ENCODE data around the gene FUT7. TPM values are rescaled to one million over a fixed set of nuclear protein-coding genes. Genes with fewer than 3 reads are reported as not detected.

The FUT7 gene
- polyA plus RNA-seq, 4 donors: 0.09 to 0.90 TPM; not detected in 2

DNA sequence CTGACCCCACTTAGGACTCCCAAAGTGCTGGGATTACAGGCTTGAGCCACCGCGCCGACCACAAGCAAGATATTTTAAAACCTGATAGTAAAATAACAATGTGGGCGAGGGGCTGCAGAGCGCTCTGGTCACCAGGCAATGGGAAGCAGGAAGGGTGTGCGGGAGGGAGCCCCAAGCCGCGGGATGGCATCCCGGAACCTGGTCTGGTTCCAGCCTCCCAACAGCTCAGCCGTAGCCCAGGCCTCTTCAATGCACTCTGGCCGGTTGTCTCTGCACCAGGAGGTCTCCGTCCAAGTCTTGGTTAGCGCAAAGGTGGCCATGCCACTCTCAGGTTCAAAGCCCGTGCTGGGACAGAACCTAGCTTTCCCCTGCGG lies 44.7 kb upstream of the FUT7 start:
- H3K36me3 ChIP-seq (ENCODE audit: control insufficient read depth in 3 of 3, insufficient read depth in 2 of 3, low read depth in 1 of 3, low read length in 3 of 3): peaks cover 0 to 35% (median 0%) of the 10 kb centered on the region in 3 donors
- H3K27ac ChIP-seq (ENCODE audit: low read depth in 1 of 3, low read length in 2 of 3): peak overlapping the region in 2 of 3 donors; percentile 58 to 64
- WGBS, 3 donors: 69 to 70% (median 70%) methylated on average over 15 of the region's 15 CpGs
- no peak for DNase-seq
- peaks cover 4 to 32% (median 6%) of the 10 kb centered on the region in 3 donors for H3K4me1 ChIP-seq (ENCODE audit: control insufficient read depth in 3 of 3, insufficient read depth in 2 of 3, low read depth in 1 of 3, low read length in 2 of 3)
- no peaks in the 10 kb centered on the region for H3K9me3 ChIP-seq (ENCODE audit: control insufficient read depth in 2 of 2, insufficient read depth in 1 of 2, low read depth in 1 of 2, low read length in 1 of 2)
- peak overlapping the region in 2 of 3 donors; percentile 39 to 64 for H3K4me3 ChIP-seq (ENCODE audit: low read depth in 1 of 3, low read length in 3 of 3)
- FAIRE-seq: no peak
- H3K27me3 ChIP-seq (ENCODE audit: control insufficient read depth in 3 of 3, insufficient read depth in 3 of 3, low read length in 3 of 3): peaks cover 0 to 30% (median 0%) of the 10 kb centered on the region in 3 donors

DNA sequence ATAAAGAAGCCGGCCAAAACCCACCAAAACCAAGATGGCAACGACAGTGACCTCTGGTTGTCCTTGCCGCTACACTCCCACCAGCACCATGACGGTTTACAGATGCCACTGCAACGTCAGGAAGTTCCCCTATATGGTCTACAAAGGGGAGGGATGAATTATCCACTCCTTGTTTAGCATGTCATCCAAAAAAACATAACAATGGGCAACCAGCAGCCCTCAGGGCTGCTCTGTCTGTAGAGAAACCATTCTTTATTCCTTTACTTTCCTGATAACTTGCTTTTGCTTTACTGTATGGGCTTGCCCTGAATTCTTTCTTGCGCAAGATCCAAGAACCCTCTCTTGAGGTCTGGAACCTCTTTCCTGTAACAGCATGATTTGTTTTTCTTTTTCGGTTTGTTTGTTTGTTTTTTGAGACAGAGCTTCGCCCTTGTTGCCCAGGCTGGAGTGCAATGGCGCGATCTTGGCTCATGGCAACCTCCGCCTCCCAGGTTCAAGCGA lies 43.4 kb upstream of the FUT7 start:
- peaks cover 0 to 22% (median 0%) of the 10 kb centered on the region in 3 donors for H3K36me3 ChIP-seq (ENCODE audit: control insufficient read depth in 3 of 3, insufficient read depth in 2 of 3, low read depth in 1 of 3, low read length in 3 of 3)
- no peaks in the 10 kb centered on the region for H3K9me3 ChIP-seq (ENCODE audit: control insufficient read depth in 2 of 2, insufficient read depth in 1 of 2, low read depth in 1 of 2, low read length in 1 of 2)
- H3K4me1 ChIP-seq (ENCODE audit: control insufficient read depth in 3 of 3, insufficient read depth in 2 of 3, low read depth in 1 of 3, low read length in 2 of 3): peaks cover 4 to 42% (median 6%) of the 10 kb centered on the region in 3 donors
- H3K27ac ChIP-seq (ENCODE audit: low read depth in 1 of 3, low read length in 2 of 3): no peak overlapping the region
- 80 to 89% (median 88%) methylated on average over 12 of the region's 12 CpGs for WGBS, 3 donors
- no peak overlapping the region for H3K4me3 ChIP-seq (ENCODE audit: low read depth in 1 of 3, low read length in 3 of 3)
- H3K27me3 ChIP-seq (ENCODE audit: control insufficient read depth in 3 of 3, insufficient read depth in 3 of 3, low read length in 3 of 3): peaks cover 0 to 30% (median 0%) of the 10 kb centered on the region in 3 donors
- DNase-seq: no peak
- FAIRE-seq: no peak

- no peak for FAIRE-seq
- H3K4me1 ChIP-seq (ENCODE audit: control insufficient read depth in 3 of 3, insufficient read depth in 2 of 3, low read depth in 1 of 3, low read length in 2 of 3): peaks cover 4 to 42% (median 6%) of the 10 kb centered on the region in 3 donors
- WGBS, 3 donors: 37 to 69% (median 48%) methylated on average over 12 of the region's 12 CpGs
- peaks cover 0 to 16% (median 0%) of the 10 kb centered on the region in 3 donors for H3K36me3 ChIP-seq (ENCODE audit: control insufficient read depth in 3 of 3, insufficient read depth in 2 of 3, low read depth in 1 of 3, low read length in 3 of 3)
- H3K4me3 ChIP-seq (ENCODE audit: low read depth in 1 of 3, low read length in 3 of 3): no peak overlapping the region
- peaks cover 0 to 24% (median 0%) of the 10 kb centered on the region in 3 donors for H3K27me3 ChIP-seq (ENCODE audit: control insufficient read depth in 3 of 3, insufficient read depth in 3 of 3, low read length in 3 of 3)
- no peaks in the 10 kb centered on the region for H3K9me3 ChIP-seq (ENCODE audit: control insufficient read depth in 2 of 2, insufficient read depth in 1 of 2, low read depth in 1 of 2, low read length in 1 of 2)
- H3K27ac ChIP-seq (ENCODE audit: low read depth in 1 of 3, low read length in 2 of 3): no peak overlapping the region
- DNase-seq: no peak
Measured at GRCh38 chr9:137074657-137075274, 42.9 kb upstream of the FUT7 start.

GRCh38 chr9:137073992-137074399 lies 42.1 kb upstream of the FUT7 start:
- DNase-seq (peak; percentile 84 to 87), FAIRE-seq (no peak)
- Histone ChIP-seq H3K27me3 (ENCODE audit: control insufficient read depth in 3 of 3, insufficient read depth in 3 of 3, low read length in 3 of 3) (peaks cover 0 to 22% (median 0%) of the 10 kb centered on the region in 3 donors), H3K27ac (ENCODE audit: low read depth in 1 of 3, low read length in 2 of 3) (peak overlapping the region in 1 of 3 donors; percentile 47), H3K4me3 (ENCODE audit: low read depth in 1 of 3, low read length in 3 of 3) (no peak overlapping the region), H3K36me3 (ENCODE audit: control insufficient read depth in 3 of 3, insufficient read depth in 2 of 3, low read depth in 1 of 3, low read length in 3 of 3) (peaks cover 0 to 9% (median 0%) of the 10 kb centered on the region in 3 donors), H3K9me3 (ENCODE audit: control insufficient read depth in 2 of 2, insufficient read depth in 1 of 2, low read depth in 1 of 2, low read length in 1 of 2) (no peaks in the 10 kb centered on the region), H3K4me1 (ENCODE audit: control insufficient read depth in 3 of 3, insufficient read depth in 2 of 3, low read depth in 1 of 3, low read length in 2 of 3) (peaks cover 4 to 45% (median 6%) of the 10 kb centered on the region in 3 donors)
- 16 to 62% (median 51%) methylated on average over 8 of the region's 8 CpGs for whole genome bisulfite sequencing, 3 donors

DNA sequence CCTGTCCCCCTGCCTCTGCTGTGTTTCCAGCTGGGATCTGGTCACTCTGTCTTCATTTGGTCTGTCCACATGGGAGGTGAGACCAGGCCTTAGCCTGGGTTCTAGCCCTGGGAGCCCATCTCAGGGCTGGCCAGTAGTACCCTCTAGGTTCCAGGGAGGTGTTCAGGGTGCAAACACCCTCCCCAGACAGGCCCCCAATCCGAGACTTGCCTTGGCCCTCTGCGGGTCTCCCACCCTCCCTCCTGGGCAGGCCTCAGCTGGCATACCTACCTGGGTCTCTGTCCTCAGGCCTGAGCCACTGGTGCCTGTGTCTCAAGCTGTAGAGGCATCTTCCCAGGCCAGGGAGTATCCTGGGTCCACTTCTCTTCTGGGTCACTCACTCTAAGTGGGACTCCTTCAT lies 39.4 kb upstream of the FUT7 start:
- Histone ChIP-seq H3K9me3 (ENCODE audit: control insufficient read depth in 2 of 2, insufficient read depth in 1 of 2, low read depth in 1 of 2, low read length in 1 of 2) (no peaks in the 10 kb centered on the region), H3K4me3 (ENCODE audit: low read depth in 1 of 3, low read length in 3 of 3) (peak overlapping the region in 1 of 3 donors; percentile 44), H3K36me3 (ENCODE audit: control insufficient read depth in 3 of 3, insufficient read depth in 2 of 3, low read depth in 1 of 3, low read length in 3 of 3) (peaks cover 0 to 2% (median 0%) of the 10 kb centered on the region in 3 donors), H3K27me3 (ENCODE audit: control insufficient read depth in 3 of 3, insufficient read depth in 3 of 3, low read length in 3 of 3) (peaks cover 0 to 6% (median 0%) of the 10 kb centered on the region in 3 donors), H3K27ac (ENCODE audit: low read depth in 1 of 3, low read length in 2 of 3) (peak overlapping the region in 2 of 3 donors; percentile 27 to 77), H3K4me1 (ENCODE audit: control insufficient read depth in 3 of 3, insufficient read depth in 2 of 3, low read depth in 1 of 3, low read length in 2 of 3) (peaks cover 0 to 42% (median 4%) of the 10 kb centered on the region in 3 donors)
- DNase-seq (no peak), FAIRE-seq (no peak)
- 73 to 91% (median 89%) methylated on average over 2 of the region's 2 CpGs for WGBS, 3 donors

DNA sequence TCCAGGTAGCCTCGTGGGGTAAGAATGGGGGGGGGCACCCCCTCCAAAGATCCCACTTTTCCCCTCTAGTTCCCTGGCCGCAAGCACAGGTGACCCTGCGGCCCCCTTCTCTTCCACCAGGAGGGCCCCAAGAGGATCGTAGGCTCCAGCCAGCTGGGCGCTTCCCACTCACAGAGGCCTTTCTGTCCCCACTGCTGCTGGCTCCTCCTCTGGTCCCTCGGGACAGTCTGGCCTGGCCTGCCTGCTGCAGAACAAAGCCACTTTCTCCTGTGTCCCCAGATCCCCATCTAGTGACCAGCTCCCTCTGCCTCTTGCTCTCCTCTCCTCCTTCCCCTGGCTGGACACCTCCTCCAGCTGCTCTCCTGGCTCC lies 39.0 kb upstream of the FUT7 start:
- FAIRE-seq: no peak
- peaks cover 0 to 42% (median 4%) of the 10 kb centered on the region in 3 donors for H3K4me1 ChIP-seq (ENCODE audit: control insufficient read depth in 3 of 3, insufficient read depth in 2 of 3, low read depth in 1 of 3, low read length in 2 of 3)

DNA sequence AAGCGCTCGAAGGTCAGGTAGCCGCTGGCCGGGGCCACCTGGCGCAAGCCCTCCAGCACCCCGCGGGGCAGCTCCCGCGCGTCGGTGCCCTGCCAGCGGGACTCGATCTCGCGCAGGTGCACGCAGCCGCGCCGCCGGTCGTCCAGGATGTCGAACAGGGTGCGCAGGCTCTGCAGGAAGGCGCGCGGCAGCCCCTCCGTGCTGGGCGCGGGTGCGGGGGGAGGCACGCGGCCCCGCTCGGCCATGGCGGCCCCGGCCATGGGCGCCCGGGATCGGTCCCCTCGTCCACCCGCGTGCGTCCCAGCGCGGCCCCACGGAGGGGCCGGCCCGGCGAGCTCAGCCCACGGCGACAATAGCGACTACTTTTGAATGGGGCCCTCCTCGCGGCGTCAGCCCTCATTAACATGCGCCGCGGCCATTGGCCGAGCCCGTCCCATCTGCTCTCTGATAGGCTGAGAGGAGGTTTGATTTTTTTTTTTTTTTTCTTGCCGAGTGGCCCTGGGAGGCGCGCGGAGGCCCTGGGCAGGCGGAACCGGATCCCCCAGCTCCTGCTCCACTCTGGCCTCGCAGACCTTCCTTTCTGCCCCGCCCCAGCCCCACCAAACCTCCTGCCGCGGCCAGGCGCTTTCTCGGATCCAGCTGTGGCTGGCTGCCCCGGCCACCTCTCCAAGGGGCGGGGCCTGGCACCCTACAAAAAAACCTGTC lies 38.5 kb upstream of the FUT7 start, which contains the start of gene SAPCD2:
Gene SAPCD2 (minus strand): TSS at position 357 of the 705 bp plus-strand sequence. CDS start 97 bp downstream, at position 260.
- FAIRE-seq: no peak
- no peaks in the 10 kb centered on the region for H3K9me3 ChIP-seq (ENCODE audit: control insufficient read depth in 2 of 2, insufficient read depth in 1 of 2, low read depth in 1 of 2, low read length in 1 of 2)
- H3K27ac ChIP-seq (ENCODE audit: low read depth in 1 of 3, low read length in 2 of 3): peak within 1 kb of the TSS in 2 of 3 donors; percentile 27 to 77
- peak; percentile 91 to 95 for DNase-seq
- H3K4me1 ChIP-seq (ENCODE audit: control insufficient read depth in 3 of 3, insufficient read depth in 2 of 3, low read depth in 1 of 3, low read length in 2 of 3): peaks cover 0 to 42% (median 4%) of the 10 kb centered on the region in 3 donors
- peaks cover 0 to 11% (median 0%) of the 10 kb centered on the region in 3 donors for H3K36me3 ChIP-seq (ENCODE audit: control insufficient read depth in 3 of 3, insufficient read depth in 2 of 3, low read depth in 1 of 3, low read length in 3 of 3)
- WGBS, 3 donors: 0 to 1% (median 1%) methylated on average over 40 to 74 of the region's 74 CpGs
- peak within 1 kb of the TSS; percentile 24 to 49 (median 42) for H3K4me3 ChIP-seq (ENCODE audit: low read depth in 1 of 3, low read length in 3 of 3)
- H3K27me3 ChIP-seq (ENCODE audit: control insufficient read depth in 3 of 3, insufficient read depth in 3 of 3, low read length in 3 of 3): peaks cover 0 to 6% (median 0%) of the 10 kb centered on the region in 3 donors

More for the DNA sequence above, 39.0 kb upstream of the FUT7 start:
- no peaks in the 10 kb centered on the region for H3K9me3 ChIP-seq (ENCODE audit: control insufficient read depth in 2 of 2, insufficient read depth in 1 of 2, low read depth in 1 of 2, low read length in 1 of 2)
- H3K4me3 ChIP-seq (ENCODE audit: low read depth in 1 of 3, low read length in 3 of 3): peak overlapping the region in 2 of 3 donors; percentile 42 to 44
- 13 to 20% (median 18%) methylated on average over 6 of the region's 6 CpGs for WGBS, 3 donors
- peaks cover 0 to 6% (median 0%) of the 10 kb centered on the region in 3 donors for H3K36me3 ChIP-seq (ENCODE audit: control insufficient read depth in 3 of 3, insufficient read depth in 2 of 3, low read depth in 1 of 3, low read length in 3 of 3)
- no peak for DNase-seq
- peak overlapping the region in 2 of 3 donors; percentile 27 to 77 for H3K27ac ChIP-seq (ENCODE audit: low read depth in 1 of 3, low read length in 2 of 3)
- H3K27me3 ChIP-seq (ENCODE audit: control insufficient read depth in 3 of 3, insufficient read depth in 3 of 3, low read length in 3 of 3): peaks cover 0 to 6% (median 0%) of the 10 kb centered on the region in 3 donors

DNA sequence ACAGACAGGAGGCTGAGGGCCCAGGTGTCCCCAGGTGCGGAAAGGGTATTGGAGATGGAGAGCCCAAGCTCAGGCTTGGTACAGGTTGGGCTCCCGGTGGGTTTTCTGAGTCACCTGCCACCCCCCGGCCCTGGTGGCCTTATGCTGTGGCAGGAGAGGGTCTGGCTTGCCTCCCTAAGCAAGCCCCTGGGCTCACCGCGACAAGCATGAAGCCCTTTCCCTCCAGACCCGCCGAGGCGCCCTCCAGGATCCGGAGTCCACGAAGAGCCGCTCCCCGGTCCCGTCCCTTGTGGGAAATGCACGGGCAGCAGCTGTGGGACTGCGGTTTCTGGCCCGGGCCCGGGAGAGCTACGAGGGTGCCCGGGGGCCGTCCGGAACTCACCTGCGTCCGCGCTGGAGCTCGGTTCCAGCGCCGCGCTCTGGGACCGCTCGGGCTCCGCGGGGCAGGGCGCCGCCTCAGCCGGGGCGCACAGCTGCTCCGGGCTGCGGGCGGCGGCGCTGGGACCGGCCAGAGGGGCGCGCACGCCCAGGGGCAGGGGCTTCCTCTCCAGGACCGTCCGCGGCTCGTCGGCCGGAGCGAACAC lies 37.7 kb upstream of the FUT7 start:
- DNase-seq (peak in 1 of 2 donors; percentile 59), FAIRE-seq (no peak)
- H3K36me3 ChIP-seq (ENCODE audit: control insufficient read depth in 3 of 3, insufficient read depth in 2 of 3, low read depth in 1 of 3, low read length in 3 of 3): peaks cover 0 to 18% (median 0%) of the 10 kb centered on the region in 3 donors
- H3K27me3 ChIP-seq (ENCODE audit: control insufficient read depth in 3 of 3, insufficient read depth in 3 of 3, low read length in 3 of 3): peaks cover 0 to 6% (median 0%) of the 10 kb centered on the region in 3 donors
- 2 to 4% (median 3%) methylated on average over 38 to 52 of the region's 52 CpGs for WGBS, 3 donors
- peak overlapping the region in 2 of 3 donors; percentile 42 to 49 for H3K4me3 ChIP-seq (ENCODE audit: low read depth in 1 of 3, low read length in 3 of 3)
- H3K9me3 ChIP-seq (ENCODE audit: control insufficient read depth in 2 of 2, insufficient read depth in 1 of 2, low read depth in 1 of 2, low read length in 1 of 2): no peaks in the 10 kb centered on the region
- H3K27ac ChIP-seq (ENCODE audit: low read depth in 1 of 3, low read length in 2 of 3): no peak overlapping the region
- H3K4me1 ChIP-seq (ENCODE audit: control insufficient read depth in 3 of 3, insufficient read depth in 2 of 3, low read depth in 1 of 3, low read length in 2 of 3): peaks cover 0 to 42% (median 4%) of the 10 kb centered on the region in 3 donors
